ENCODE measurements around the gene LAMA3.

Gene LAMA3

DNA sequence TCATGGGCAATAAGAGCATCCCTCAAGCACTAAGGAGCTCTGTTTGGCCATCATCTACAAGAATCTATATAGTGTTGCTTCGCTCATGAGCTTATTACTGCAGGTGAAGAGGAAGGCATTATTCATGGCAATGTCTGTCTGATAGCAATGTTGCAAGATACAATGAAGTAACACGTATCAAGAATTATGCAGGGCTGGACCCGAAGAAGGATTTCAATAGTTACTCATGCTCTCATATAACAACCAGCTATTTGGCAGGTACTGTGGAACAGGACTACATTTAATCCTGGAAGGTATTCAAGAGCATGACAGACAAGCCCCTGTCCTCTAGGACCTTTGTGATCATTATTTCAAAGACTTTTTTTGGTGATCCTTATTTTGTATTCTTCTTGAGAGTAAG is 109.6 kb downstream of the LAMA3 start:
- POLR2A ChIA-PET: no interaction called here
- TF ChIP-seq, protein P1, sequence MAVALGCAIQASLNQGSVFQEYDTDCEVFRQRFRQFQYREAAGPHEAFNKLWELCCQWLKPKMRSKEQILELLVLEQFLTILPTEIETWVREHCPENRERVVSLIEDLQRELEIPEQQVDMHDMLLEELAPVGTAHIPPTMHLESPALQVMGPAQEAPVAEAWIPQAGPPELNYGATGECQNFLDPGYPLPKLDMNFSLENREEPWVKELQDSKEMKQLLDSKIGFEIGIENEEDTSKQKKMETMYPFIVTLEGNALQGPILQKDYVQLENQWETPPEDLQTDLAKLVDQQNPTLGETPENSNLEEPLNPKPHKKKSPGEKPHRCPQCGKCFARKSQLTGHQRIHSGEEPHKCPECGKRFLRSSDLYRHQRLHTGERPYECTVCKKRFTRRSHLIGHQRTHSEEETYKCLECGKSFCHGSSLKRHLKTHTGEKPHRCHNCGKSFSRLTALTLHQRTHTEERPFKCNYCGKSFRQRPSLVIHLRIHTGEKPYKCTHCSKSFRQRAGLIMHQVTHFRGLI (tag by site-specific recombination; IDR thresholded peaks at IDR 0.05): no peak
- no peak for TF ChIP-seq ZNF121 (tag by site-specific recombination; IDR thresholded peaks at IDR 0.05)
- TF ChIP-seq, protein P2, sequence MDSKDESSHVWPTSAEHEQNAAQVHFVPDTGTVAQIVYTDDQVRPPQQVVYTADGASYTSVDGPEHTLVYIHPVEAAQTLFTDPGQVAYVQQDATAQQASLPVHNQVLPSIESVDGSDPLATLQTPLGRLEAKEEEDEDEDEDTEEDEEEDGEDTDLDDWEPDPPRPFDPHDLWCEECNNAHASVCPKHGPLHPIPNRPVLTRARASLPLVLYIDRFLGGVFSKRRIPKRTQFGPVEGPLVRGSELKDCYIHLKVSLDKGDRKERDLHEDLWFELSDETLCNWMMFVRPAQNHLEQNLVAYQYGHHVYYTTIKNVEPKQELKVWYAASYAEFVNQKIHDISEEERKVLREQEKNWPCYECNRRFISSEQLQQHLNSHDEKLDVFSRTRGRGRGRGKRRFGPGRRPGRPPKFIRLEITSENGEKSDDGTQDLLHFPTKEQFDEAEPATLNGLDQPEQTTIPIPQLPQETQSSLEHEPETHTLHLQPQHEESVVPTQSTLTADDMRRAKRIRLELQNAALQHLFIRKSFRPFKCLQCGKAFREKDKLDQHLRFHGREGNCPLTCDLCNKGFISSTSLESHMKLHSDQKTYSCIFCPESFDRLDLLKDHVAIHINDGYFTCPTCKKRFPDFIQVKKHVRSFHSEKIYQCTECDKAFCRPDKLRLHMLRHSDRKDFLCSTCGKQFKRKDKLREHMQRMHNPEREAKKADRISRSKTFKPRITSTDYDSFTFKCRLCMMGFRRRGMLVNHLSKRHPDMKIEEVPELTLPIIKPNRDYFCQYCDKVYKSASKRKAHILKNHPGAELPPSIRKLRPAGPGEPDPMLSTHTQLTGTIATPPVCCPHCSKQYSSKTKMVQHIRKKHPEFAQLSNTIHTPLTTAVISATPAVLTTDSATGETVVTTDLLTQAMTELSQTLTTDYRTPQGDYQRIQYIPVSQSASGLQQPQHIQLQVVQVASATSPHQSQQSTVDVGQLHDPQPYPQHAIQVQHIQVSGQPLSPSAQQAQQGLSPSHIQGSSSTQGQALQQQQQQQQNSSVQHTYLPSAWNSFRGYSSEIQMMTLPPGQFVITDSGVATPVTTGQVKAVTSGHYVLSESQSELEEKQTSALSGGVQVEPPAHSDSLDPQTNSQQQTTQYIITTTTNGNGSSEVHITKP (tag by site-specific recombination; IDR thresholded peaks at IDR 0.05): no peak
- TF ChIP-seq ZNF24 (tag by site-specific recombination; IDR thresholded peaks at IDR 0.05): no peak
- TF ChIP-seq, protein P3, sequence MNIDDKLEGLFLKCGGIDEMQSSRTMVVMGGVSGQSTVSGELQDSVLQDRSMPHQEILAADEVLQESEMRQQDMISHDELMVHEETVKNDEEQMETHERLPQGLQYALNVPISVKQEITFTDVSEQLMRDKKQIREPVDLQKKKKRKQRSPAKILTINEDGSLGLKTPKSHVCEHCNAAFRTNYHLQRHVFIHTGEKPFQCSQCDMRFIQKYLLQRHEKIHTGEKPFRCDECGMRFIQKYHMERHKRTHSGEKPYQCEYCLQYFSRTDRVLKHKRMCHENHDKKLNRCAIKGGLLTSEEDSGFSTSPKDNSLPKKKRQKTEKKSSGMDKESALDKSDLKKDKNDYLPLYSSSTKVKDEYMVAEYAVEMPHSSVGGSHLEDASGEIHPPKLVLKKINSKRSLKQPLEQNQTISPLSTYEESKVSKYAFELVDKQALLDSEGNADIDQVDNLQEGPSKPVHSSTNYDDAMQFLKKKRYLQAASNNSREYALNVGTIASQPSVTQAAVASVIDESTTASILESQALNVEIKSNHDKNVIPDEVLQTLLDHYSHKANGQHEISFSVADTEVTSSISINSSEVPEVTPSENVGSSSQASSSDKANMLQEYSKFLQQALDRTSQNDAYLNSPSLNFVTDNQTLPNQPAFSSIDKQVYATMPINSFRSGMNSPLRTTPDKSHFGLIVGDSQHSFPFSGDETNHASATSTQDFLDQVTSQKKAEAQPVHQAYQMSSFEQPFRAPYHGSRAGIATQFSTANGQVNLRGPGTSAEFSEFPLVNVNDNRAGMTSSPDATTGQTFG (tag by site-specific recombination; IDR thresholded peaks at IDR 0.05; ENCODE audit: borderline replicate concordance): no peak
- TF ChIP-seq, protein P4, sequence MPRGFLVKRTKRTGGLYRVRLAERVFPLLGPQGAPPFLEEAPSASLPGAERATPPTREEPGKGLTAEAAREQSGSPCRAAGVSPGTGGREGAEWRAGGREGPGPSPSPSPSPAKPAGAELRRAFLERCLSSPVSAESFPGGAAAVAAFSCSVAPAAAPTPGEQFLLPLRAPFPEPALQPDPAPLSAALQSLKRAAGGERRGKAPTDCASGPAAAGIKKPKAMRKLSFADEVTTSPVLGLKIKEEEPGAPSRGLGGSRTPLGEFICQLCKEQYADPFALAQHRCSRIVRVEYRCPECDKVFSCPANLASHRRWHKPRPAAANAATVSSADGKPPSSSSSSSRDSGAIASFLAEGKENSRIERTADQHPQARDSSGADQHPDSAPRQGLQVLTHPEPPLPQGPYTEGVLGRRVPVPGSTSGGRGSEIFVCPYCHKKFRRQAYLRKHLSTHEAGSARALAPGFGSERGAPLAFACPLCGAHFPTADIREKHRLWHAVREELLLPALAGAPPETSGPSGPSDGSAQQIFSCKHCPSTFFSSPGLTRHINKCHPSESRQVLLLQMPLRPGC (tag by site-specific recombination; IDR thresholded peaks at IDR 0.05): no peak
- no peak for TF ChIP-seq ZNF555 (tag by site-specific recombination; conservative IDR thresholded peaks at IDR 0.05)
- TF ChIP-seq ZNF239 (tag by site-specific recombination; IDR thresholded peaks at IDR 0.05): no peak
- TF ChIP-seq ZNF2 (tag by site-specific recombination; IDR thresholded peaks at IDR 0.05): no peak
- TF ChIP-seq, protein P5, sequence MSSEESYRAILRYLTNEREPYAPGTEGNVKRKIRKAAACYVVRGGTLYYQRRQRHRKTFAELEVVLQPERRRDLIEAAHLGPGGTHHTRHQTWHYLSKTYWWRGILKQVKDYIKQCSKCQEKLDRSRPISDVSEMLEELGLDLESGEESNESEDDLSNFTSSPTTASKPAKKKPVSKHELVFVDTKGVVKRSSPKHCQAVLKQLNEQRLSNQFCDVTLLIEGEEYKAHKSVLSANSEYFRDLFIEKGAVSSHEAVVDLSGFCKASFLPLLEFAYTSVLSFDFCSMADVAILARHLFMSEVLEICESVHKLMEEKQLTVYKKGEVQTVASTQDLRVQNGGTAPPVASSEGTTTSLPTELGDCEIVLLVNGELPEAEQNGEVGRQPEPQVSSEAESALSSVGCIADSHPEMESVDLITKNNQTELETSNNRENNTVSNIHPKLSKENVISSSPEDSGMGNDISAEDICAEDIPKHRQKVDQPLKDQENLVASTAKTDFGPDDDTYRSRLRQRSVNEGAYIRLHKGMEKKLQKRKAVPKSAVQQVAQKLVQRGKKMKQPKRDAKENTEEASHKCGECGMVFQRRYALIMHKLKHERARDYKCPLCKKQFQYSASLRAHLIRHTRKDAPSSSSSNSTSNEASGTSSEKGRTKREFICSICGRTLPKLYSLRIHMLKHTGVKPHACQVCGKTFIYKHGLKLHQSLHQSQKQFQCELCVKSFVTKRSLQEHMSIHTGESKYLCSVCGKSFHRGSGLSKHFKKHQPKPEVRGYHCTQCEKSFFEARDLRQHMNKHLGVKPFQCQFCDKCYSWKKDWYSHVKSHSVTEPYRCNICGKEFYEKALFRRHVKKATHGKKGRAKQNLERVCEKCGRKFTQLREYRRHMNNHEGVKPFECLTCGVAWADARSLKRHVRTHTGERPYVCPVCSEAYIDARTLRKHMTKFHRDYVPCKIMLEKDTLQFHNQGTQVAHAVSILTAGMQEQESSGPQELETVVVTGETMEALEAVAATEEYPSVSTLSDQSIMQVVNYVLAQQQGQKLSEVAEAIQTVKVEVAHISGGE (tag by site-specific recombination; conservative IDR thresholded peaks at IDR 0.05; ENCODE audit: low read depth): no peak
- TF ChIP-seq ZNF114 (tag by site-specific recombination; IDR thresholded peaks at IDR 0.05): no peak
- no peak for TF ChIP-seq ZNF791 (tag by site-specific recombination; IDR thresholded peaks at IDR 0.05)
- no peak for TF ChIP-seq OVOL3 (tag by site-specific recombination; IDR thresholded peaks at IDR 0.05)
- no peak for TF ChIP-seq BCL11B (tag by site-specific recombination; IDR thresholded peaks at IDR 0.05; ENCODE audit: low read depth)
- TF ChIP-seq ZNF366 (tag by site-specific recombination; conservative IDR thresholded peaks at IDR 0.05): no peak
- Histone ChIP-seq H3K27ac (ENCODE audit: extremely low read depth, low read depth, low read length) (no peak overlapping the region), H3K4me1 (ENCODE audit: control insufficient read depth, insufficient read depth, low read length) (no peaks in the 10 kb centered on the region), H3K36me3 (ENCODE audit: control insufficient read depth in 2 of 2, insufficient read depth in 1 of 2, low read length in 2 of 2) (peaks cover 10 to 14% of the 10 kb centered on the region in 2 experiments; a peak in 2 of 3 replicates), H3K4me3 (ENCODE audit: low read depth, low read length) (no peak overlapping the region), H3K9me3 (ENCODE audit: control insufficient read depth, insufficient read depth, low read depth, low read length) (no peaks in the 10 kb centered on the region)
- CTCF ChIA-PET: no interaction called here
